ENCODE results near the gene UQCC3. TPM values are rescaled to one million over a fixed set of nuclear protein-coding genes. Genes with fewer than 3 reads are reported as not detected.

Gene UQCC3
- total RNA-seq, 1 experiment from 2014 or later = 23.0 TPM

DNA sequence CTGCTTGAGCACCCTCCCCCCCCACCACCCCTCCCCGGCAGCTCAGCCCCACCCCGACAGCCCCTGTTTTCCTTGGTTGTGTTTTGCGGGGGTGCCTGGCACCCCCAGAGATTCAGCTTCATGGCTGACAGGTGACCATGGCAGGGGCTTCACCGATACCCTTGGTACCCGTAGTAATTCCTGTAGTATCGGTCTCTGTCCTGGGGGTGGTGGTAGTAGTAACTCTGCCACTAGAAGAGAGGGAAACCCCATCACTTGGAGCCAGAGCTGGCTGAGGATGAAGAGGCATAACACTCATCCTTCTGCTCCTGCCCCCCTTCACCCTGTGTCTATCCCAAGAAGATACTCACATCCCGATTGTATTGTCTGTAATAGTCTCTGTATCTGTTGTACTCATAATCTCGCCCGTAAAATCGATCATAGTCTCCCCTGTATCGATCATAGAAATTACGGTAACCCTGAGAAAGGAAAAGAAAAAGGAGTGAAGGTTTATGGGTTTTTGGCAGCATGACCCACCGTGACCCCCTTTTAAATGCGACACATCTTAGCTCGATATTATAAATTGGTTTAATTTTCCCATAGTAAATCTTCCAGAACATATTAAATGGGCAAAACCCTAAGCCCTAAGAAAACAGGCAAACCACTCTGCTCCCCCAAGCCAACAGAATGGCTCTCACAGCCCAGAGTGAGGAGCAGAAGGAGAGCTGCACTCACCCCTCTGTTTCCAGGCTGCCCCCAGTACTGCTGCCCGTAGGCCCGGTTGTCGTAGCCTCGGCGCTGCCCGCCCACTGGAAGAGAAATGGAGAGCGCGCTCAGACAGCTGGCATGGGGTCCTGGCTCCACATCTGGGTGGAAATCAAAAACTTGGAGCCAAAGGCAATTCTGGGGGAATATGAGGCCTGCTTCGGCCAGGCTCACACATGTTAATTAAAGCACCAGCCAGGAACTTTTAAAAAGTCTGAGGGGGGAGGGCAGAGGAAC lies 44.0 kb downstream of the UQCC3 start:
- in situ Hi-C loops (cut with HindIII; ENCODE audit: low sequenced_read_pairs) = no loop called here
- no peak for DNase-seq (ENCODE audit: low spot score)

GRCh38 chr11:62716206-62716605 lies 44.7 kb downstream of the UQCC3 start:
- in situ Hi-C loops (cut with HindIII; ENCODE audit: low sequenced_read_pairs) = no loop called here
- DNase-seq (ENCODE audit: low spot score) = no peak

GRCh38 chr11:62716816-62717215 lies 45.3 kb downstream of the UQCC3 start:
- DNase-seq (ENCODE audit: low spot score) = no peak
- in situ Hi-C loops (cut with HindIII; ENCODE audit: low sequenced_read_pairs) = no loop called here

DNA sequence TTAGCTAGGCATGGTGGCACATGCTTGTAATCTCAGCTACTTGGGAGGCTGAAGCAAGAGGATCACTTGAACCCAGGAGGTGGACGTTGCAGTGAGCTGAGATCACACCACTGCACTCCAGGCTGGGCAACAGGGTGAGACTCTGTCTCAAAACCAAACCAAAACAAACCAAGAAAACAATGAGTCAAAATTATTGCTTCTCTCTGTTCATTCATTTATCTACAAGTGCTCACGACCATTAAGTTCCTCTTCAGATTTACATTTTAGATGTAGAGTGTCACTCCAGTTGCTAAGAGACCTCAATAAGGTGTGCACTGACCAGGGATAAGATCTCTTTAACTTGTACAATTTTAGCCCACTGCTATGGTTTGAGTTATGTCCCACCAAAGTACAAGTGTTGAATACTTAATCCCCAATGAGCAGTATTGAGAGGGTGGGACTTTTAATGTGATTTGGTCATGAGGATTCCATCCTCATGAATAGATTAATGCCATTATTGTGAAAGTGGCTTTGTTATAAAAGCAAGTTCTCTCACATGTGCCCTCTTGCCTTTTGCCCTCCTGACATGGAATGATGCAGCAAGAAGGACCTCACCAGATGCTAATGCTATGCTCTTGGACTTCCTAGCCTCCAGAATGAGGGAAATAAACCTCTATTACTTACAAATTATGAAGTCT lies 48.0 kb downstream of the UQCC3 start:
- no peak for DNase-seq (ENCODE audit: low spot score)
- in situ Hi-C loops (cut with HindIII; ENCODE audit: low sequenced_read_pairs) = no loop called here

DNA sequence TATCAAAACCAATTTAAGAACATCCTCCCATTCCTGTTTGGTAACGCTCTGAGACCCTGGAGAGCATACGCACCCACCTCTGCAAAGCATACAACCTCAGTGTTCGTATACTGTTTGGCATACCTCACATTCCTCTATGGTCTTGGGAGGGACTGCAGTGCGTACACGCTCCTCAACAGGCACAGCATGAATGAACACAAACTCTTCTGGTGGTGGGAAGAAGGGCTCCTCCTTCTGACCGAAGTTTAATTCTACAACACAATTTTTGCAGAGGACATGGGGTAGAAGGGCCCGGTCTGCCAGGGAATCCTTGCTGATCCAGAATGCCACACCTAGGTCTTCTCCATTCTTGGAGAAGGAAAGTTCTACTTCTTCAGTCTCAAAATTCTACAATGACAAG lies 50.5 kb downstream of the UQCC3 start:
- no peak for DNase-seq (ENCODE audit: low spot score)
- in situ Hi-C loops (cut with HindIII; ENCODE audit: low sequenced_read_pairs) = no loop called here

Other genes starting within 250 kb of the UQCC3 start
- 161 and 197 TPM in 2 replicates for gene AHNAK, start 124.9 kb upstream of the UQCC3 start, total RNA-seq (2014; rRNA removed; shearing (Covaris generic))
- 3,525 and 3,828 TPM in 2 replicates for gene EEF1G, start 97.8 kb upstream of the UQCC3 start, total RNA-seq (2014; rRNA removed; shearing (Covaris generic))
- gene TUT1, start 80.2 kb upstream of the UQCC3 start, total RNA-seq (2014; rRNA removed; shearing (Covaris generic)) = 16.5 and 17.6 TPM in 2 replicates
- gene MTA2, start 69.8 kb upstream of the UQCC3 start, total RNA-seq (2014; rRNA removed; shearing (Covaris generic)) = 190 and 224 TPM in 2 replicates
- 33.2 and 55.7 TPM in 2 replicates for gene EML3, start 58.9 kb upstream of the UQCC3 start, total RNA-seq (2014; rRNA removed; shearing (Covaris generic))
- gene ROM1, start 58.4 kb upstream of the UQCC3 start, total RNA-seq (2014; rRNA removed; shearing (Covaris generic)) = 14.2 and 14.9 TPM in 2 replicates
- 58.5 and 67.4 TPM in 2 replicates for gene B3GAT3, start 49.7 kb upstream of the UQCC3 start, total RNA-seq (2014; rRNA removed; shearing (Covaris generic))
- 289 and 394 TPM in 2 replicates for gene GANAB, start 25.1 kb upstream of the UQCC3 start, total RNA-seq (2014; rRNA removed; shearing (Covaris generic))
- gene INTS5, start 18.4 kb upstream of the UQCC3 start, total RNA-seq (2014; rRNA removed; shearing (Covaris generic)) = 30.0 and 33.5 TPM in 2 replicates
- gene C11orf98, start 6.5 kb upstream of the UQCC3 start, total RNA-seq (2014; rRNA removed; shearing (Covaris generic)) = 117 and 157 TPM in 2 replicates
- 12.7 and 13.5 TPM in 2 replicates for gene CSKMT, start 6.4 kb upstream of the UQCC3 start, total RNA-seq (2014; rRNA removed; shearing (Covaris generic))
- 1.8 and 3.7 TPM in 2 replicates for gene LBHD1, start 594 bp downstream of the UQCC3 start, total RNA-seq (2014; rRNA removed; shearing (Covaris generic))
- 139 and 203 TPM in 2 replicates for gene UBXN1, start 7.4 kb downstream of the UQCC3 start, total RNA-seq (2014; rRNA removed; shearing (Covaris generic))
- 0.07 and 0.12 TPM in 2 replicates for gene LRRN4CL, start 17.9 kb downstream of the UQCC3 start, total RNA-seq (2014; rRNA removed; shearing (Covaris generic))
- 48.7 and 59.6 TPM in 2 replicates for gene BSCL2, start 35.8 kb downstream of the UQCC3 start, total RNA-seq (2014; rRNA removed; shearing (Covaris generic))
- 0.14 TPM in 1 of 2 replicates, not detected in the other for gene GNG3, start 36.0 kb downstream of the UQCC3 start, total RNA-seq (2014; rRNA removed; shearing (Covaris generic))
- gene HNRNPUL2, start 55.8 kb downstream of the UQCC3 start, total RNA-seq (2014; rRNA removed; shearing (Covaris generic)) = 13.5 and 14.9 TPM in 2 replicates
- 34.3 and 47.2 TPM in 2 replicates for gene TTC9C, start 56.8 kb downstream of the UQCC3 start, total RNA-seq (2014; rRNA removed; shearing (Covaris generic))
- gene ZBTB3, start 82.5 kb downstream of the UQCC3 start, total RNA-seq (2014; rRNA removed; shearing (Covaris generic)) = 10.6 and 14.1 TPM in 2 replicates
- 96.3 and 110 TPM in 2 replicates for gene POLR2G, start 89.9 kb downstream of the UQCC3 start, total RNA-seq (2014; rRNA removed; shearing (Covaris generic))
- gene TAF6L, start 99.7 kb downstream of the UQCC3 start, total RNA-seq (2014; rRNA removed; shearing (Covaris generic)) = 38.3 and 55.0 TPM in 2 replicates
- 33.6 and 103 TPM in 2 replicates for gene TMEM179B, start 115.7 kb downstream of the UQCC3 start, total RNA-seq (2014; rRNA removed; shearing (Covaris generic))
- 52.9 and 55.5 TPM in 2 replicates for gene TMEM223, start 120.3 kb downstream of the UQCC3 start, total RNA-seq (2014; rRNA removed; shearing (Covaris generic))
- 10.2 and 23.3 TPM in 2 replicates for gene NXF1, start 133.8 kb downstream of the UQCC3 start, total RNA-seq (2014; rRNA removed; shearing (Covaris generic))
- gene STX5, start 160.4 kb downstream of the UQCC3 start, total RNA-seq (2014; rRNA removed; shearing (Covaris generic)) = 40.9 and 49.0 TPM in 2 replicates
- not detected in 2 replicates for gene TEX54, start 161.2 kb downstream of the UQCC3 start, total RNA-seq (2014; rRNA removed; shearing (Covaris generic))
- gene WDR74, start 167.9 kb downstream of the UQCC3 start, total RNA-seq (2014; rRNA removed; shearing (Covaris generic)) = 103 and 110 TPM in 2 replicates
- 225 and 239 TPM in 2 replicates for gene SLC3A2, start 209.2 kb downstream of the UQCC3 start, total RNA-seq (2014; rRNA removed; shearing (Covaris generic))
- not detected in 2 replicates for gene CHRM1, start 249.7 kb downstream of the UQCC3 start, total RNA-seq (2014; rRNA removed; shearing (Covaris generic))